HCT116 (cell line): ENCODE data around the gene SLC11A1. TPM values are rescaled to one million over a fixed set of nuclear protein-coding genes. Genes with fewer than 3 reads are reported as not detected.

Experiments used
- ATAC-seq: fragments of 200-7000 bp; cut with Tn5 transposase; 2 replicates; pipeline ENCODE4 v1.9.1; 2020; ENCODE audit warnings: mild to moderate bottlenecking, moderate library complexity
- BruUV-seq: library from RNA; stranded (reverse); fragments of 400-500 nt; replicated peaks from 2 replicates; lab custom pipeline; 2021; lab: Mats Ljungman, UMichigan
- CTCF ChIA-PET: fragments of 300-600 bp; sonication (Branson Sonifier 250); formaldehyde crosslinking; loops from one replicate; lab custom pipeline; 2021; ENCODE audit warnings: antibody characterized with exemption; lab: Charles Lee
- POLR2A ChIA-PET: fragments of 300-600, 350-600 bp; sonication (Branson Sonifier 250); formaldehyde crosslinking; loops from one replicate; lab custom pipeline; 2021; ENCODE audit warnings: antibody characterized with exemption; lab: Charles Lee
- RAD21 ChIA-PET, 2 experiments: fragments of 300-600 bp; sonication (Branson Sonifier 250); formaldehyde crosslinking; loops; one replicate each; lab custom pipeline; 2023; ENCODE audit warnings: low total read pairs in 2 of 2; ENCODE audit not compliant: uncharacterized antibody in 2 of 2, unreplicated experiment in 2 of 2, low non-redundant PET in 1 of 2; lab: Charles Lee
- DNase-seq: peaks from one replicate; pipeline ENCODE4 v3.0.0-alpha.2; 2010; ENCODE audit warnings: low read depth, low spot score
- H2AFZ ChIP-seq: fragments of 200-600 bp; shearing (Covaris generic), sonication (generic); 2 replicates; pipeline ENCODE4 v1.6.1; 2017; ENCODE audit warnings: low read depth, mixed run types, mixed read lengths, antibody characterized with exemption, low read length; ENCODE audit not compliant: poor library complexity, severe bottlenecking
- H3K27ac ChIP-seq: 2 replicates; pipeline ENCODE4 v1.5.1; 2012; ENCODE audit warnings: low read depth, low read length
- H3K27me3 ChIP-seq: fragments of 200-600 bp; sonication (generic); 2 replicates; pipeline ENCODE4 v1.6.1; 2016; ENCODE audit warnings: mixed run types, low read length, mixed read lengths; ENCODE audit not compliant: insufficient read depth
- H3K36me3 ChIP-seq, 2 experiments: fragments of 200-500 bp in 1 of 2; fragments of 200-600 bp in 1 of 2; sonication (Bioruptor generic) in 1 of 2; sonication (generic) in 1 of 2; 2 replicates each; pipeline versions ENCODE4 v1.5.1 to v1.6.1; 2014 to 2016; ENCODE audit warnings: low read length in 2 of 2, inconsistent platforms in 1 of 2, mixed read lengths in 1 of 2, mixed run types in 1 of 2; ENCODE audit not compliant: insufficient read depth in 2 of 2, control insufficient read depth in 1 of 2
- H3K4me1 ChIP-seq, 2 experiments: fragments of 200-600 bp in 1 of 2; sonication (generic) in 1 of 2; 2 replicates each; pipeline versions ENCODE4 v1.5.1 to v1.6.1; 2012 to 2017; ENCODE audit warnings: low read length in 2 of 2, inconsistent platforms in 1 of 2, mild to moderate bottlenecking in 1 of 2, mixed read lengths in 1 of 2, mixed run types in 1 of 2, moderate library complexity in 1 of 2; ENCODE audit not compliant: insufficient read depth in 2 of 2, control insufficient read depth in 1 of 2
- H3K4me2 ChIP-seq: fragments of 200-600 bp; sonication (generic); 2 replicates; pipeline ENCODE4 v1.6.1; 2017; ENCODE audit warnings: mixed run types, low read length, mixed read lengths
- H3K4me3 ChIP-seq, 2 experiments: fragments of 200-600 bp in 1 of 2; sonication (generic) in 1 of 2; replicated peaks in 1 of 2; 2 replicates each; pipeline ENCODE4 v1.5.1; 2011 to 2016; ENCODE audit warnings: low read length in 2 of 2, control low read depth in 1 of 2, low read depth in 1 of 2, mild to moderate bottlenecking in 1 of 2, mixed read lengths in 1 of 2, mixed run types in 1 of 2
- H3K79me2 ChIP-seq: fragments of 200-600 bp; sonication (generic); 2 replicates; pipeline ENCODE4 v1.6.1; 2017; ENCODE audit warnings: mild to moderate bottlenecking, mixed run types, low read length, moderate library complexity, mixed read lengths; ENCODE audit not compliant: insufficient read depth
- H3K9ac ChIP-seq: fragments of 200-600 bp; sonication (generic); 2 replicates; pipeline ENCODE4 v1.6.1; 2016; ENCODE audit warnings: low read length, mixed read lengths
- H3K9me2 ChIP-seq: fragments of 200-600 bp; sonication (generic), shearing (Covaris generic); 2 replicates; pipeline ENCODE4 v1.6.1; 2017; ENCODE audit warnings: mixed run types, mild to moderate bottlenecking, moderate library complexity; ENCODE audit not compliant: insufficient read depth
- H3K9me3 ChIP-seq, 2 experiments: fragments of 200-500 bp in 1 of 2; fragments of 200-600 bp in 1 of 2; sonication (Bioruptor generic) in 1 of 2; sonication (generic) in 1 of 2; 2 replicates each; pipeline ENCODE4 v1.6.1; 2014 to 2017; ENCODE audit warnings: low read length in 2 of 2, mixed read lengths in 2 of 2, inconsistent platforms in 1 of 2, low read depth in 1 of 2, mild to moderate bottlenecking in 1 of 2, mixed run types in 1 of 2, moderate library complexity in 1 of 2; ENCODE audit not compliant: control insufficient read depth in 1 of 2, insufficient read depth in 1 of 2
- H4K20me1 ChIP-seq: fragments of 200-600 bp; sonication (generic), shearing (Covaris generic); 2 replicates; pipeline ENCODE4 v1.6.1; 2017; ENCODE audit warnings: mixed run types, mild to moderate bottlenecking, moderate library complexity; ENCODE audit not compliant: insufficient read depth
- CEBPB ChIP-seq: IDR thresholded peaks from 2 replicates; pipeline ENCODE4 v1.6.1; 2012; ENCODE audit warnings: low read depth
- CTCF ChIP-seq, 3 experiments: fragments of 200-600 bp in 1 of 3; sonication (generic) in 1 of 3; IDR thresholded peaks in 2 of 3; conservative IDR thresholded peaks in 1 of 3; 2 replicates each; pipeline ENCODE4 v1.5.1; 2012 to 2017; ENCODE audit warnings: low read depth in 2 of 3, low read length in 2 of 3, antibody characterized with exemption in 1 of 3, borderline replicate concordance in 1 of 3, control low read depth in 1 of 3, mild to moderate bottlenecking in 1 of 3, mixed read lengths in 1 of 3, mixed run types in 1 of 3, moderate library complexity in 1 of 3; ENCODE audit not compliant: insufficient read depth in 1 of 3
- EGR1 ChIP-seq: IDR thresholded peaks from 2 replicates; pipeline ENCODE4 v1.6.1; 2012; ENCODE audit warnings: low read depth
- JUND ChIP-seq: IDR thresholded peaks from 2 replicates; pipeline ENCODE4 v1.6.1; 2012
- POLR2A ChIP-seq: IDR thresholded peaks from 2 replicates; pipeline ENCODE4 v1.7.0; 2011; ENCODE audit warnings: borderline replicate concordance; ENCODE audit not compliant: insufficient read depth, insufficient read length; ENCODE audit errors: extremely low read depth
- POLR2AphosphoS5 ChIP-seq: IDR thresholded peaks from 2 replicates; pipeline ENCODE4 v1.6.1; 2011; ENCODE audit warnings: mild to moderate bottlenecking, low read depth, low read length, moderate library complexity
- SP1 ChIP-seq: IDR thresholded peaks from 2 replicates; pipeline ENCODE4 v1.6.1; 2012; ENCODE audit warnings: low read depth
- SRF ChIP-seq: IDR thresholded peaks from 2 replicates; pipeline ENCODE4 v1.6.1; 2012; ENCODE audit warnings: low read depth
- YY1 ChIP-seq: IDR thresholded peaks from 2 replicates; pipeline ENCODE4 v1.6.1; 2011; ENCODE audit warnings: low read length, low read depth, moderate library complexity, mild to moderate bottlenecking; ENCODE audit not compliant: insufficient replicate concordance; ENCODE audit errors: extremely low read depth
- ZFX ChIP-seq: fragments of 450-650 bp; IDR thresholded peaks from 2 replicates; pipeline ENCODE4 v1.6.1; 2017
- ZNF274 ChIP-seq: fragments of 200-500 bp; sonication (Bioruptor generic); IDR thresholded peaks from 2 replicates; pipeline ENCODE4 v1.6.1; 2014; ENCODE audit warnings: mild to moderate bottlenecking, low read depth, low read length, inconsistent platforms
- intact Hi-C: fragments of 100-400 bp; cut with micrococcal nuclease; formaldehyde crosslinking; loops from 2 replicates; pipeline ENCODE4 v1.10.0; 2022
- total RNA-seq: library from RNA; stranded (reverse); gene quantifications from one replicate; pipeline ENCODE4 v1.2.1, GENCODE V29; 2021; ENCODE audit not compliant: unreplicated experiment

SLC11A1 gene
- total RNA-seq, 1 experiment from 2014 or later: 0.42 TPM

- Histone ChIP-seq H3K9ac (peak overlapping the region; percentile 76), H3K4me2 (peak overlapping the region; percentile 91), H3K27ac (peak overlapping the region; percentile 59), H3K36me3 (no peaks in the 10 kb centered on the region), H3K4me3 (peak overlapping the region; percentile 69 to 75), H3K4me1 (peaks cover 0 to 15% of the 10 kb centered on the region in 2 experiments; a peak in 2 of 4 replicates), H3K9me2 (no peaks in the 10 kb centered on the region), H2AFZ (peak overlapping the region; percentile 18), H4K20me1 (no peaks in the 10 kb centered on the region), H3K79me2 (no peaks in the 10 kb centered on the region), H3K9me3 (0 out of 4 replicates have a peak, but pooled peaks cover 0 to 8% of the 10 kb centered on the region in 2 experiments), H3K27me3 (no peaks in the 10 kb centered on the region)
- CTCF ChIA-PET: no interaction called here
- RAD21 ChIA-PET: no interaction called here
- BruUV-seq: TSS peak; percentile 88
- POLR2A ChIA-PET: no interaction called here
- TF ChIP-seq ZFX (peak; percentile 24; the same call in 1 of the 2 replicates), CTCF (IDR thresholded peaks at IDR 0.05 in 2 of 3, conservative IDR thresholded peaks at IDR 0.05 in 1 of 3; ENCODE audit: borderline replicate concordance in 1 of 3, insufficient read depth in 1 of 3, low read depth in 2 of 3, low read length in 2 of 3) (no peak)
- DNase-seq (no peak), ATAC-seq (peak; percentile 7; the same call in 1 of the 2 replicates)
- intact Hi-C loops: no loop called here
Measured at GRCh38 chr2:218368150-218368528, 13.9 kb upstream of the SLC11A1 start.

DNA sequence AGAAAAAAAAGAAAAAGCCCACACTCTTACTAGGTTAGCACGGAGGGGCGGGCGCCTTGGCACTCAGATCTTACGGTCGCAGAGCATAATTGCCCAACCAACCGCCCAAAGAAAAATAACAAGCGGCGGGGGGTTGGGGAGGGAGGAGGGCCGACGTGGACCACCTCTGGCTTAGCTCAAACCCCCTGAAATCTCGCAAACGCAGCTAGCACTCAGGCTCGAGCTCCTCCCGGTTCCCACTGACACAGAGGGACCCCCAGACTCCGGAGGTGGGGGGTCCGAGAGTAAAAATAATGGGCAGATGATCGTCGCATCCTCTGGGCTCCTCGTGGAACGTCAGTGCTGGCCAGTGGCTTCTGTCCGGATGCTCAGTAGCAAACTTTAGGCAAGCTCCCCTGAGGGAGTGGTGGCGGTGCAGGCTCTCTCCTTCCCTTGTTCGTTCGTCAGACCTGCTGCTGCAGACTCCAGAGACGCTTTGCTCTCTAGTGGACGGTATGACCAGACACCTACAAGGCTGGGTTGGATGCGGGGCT, 13.4 kb upstream of the SLC11A1 start:
- H3K27ac ChIP-seq: no peak overlapping the region
- TF ChIP-seq ZFX (no peak), POLR2AphosphoS5 (no peak), YY1 (no peak), EGR1 (no peak), CEBPB (no peak), JUND (no peak), SRF (no peak), SP1 (no peak), ZNF274 (no peak), POLR2A (no peak)
- H3K4me2 ChIP-seq: peak overlapping the region; percentile 91; the same call in 1 of the 2 replicates
- intact Hi-C loops: no loop called here
- no peaks in the 10 kb centered on the region for H3K9me2 ChIP-seq
- no peaks in the 10 kb centered on the region for H4K20me1 ChIP-seq
- CTCF ChIA-PET: no interaction called here
- ATAC-seq (no peak), DNase-seq (no peak)
- RAD21 ChIA-PET: no interaction called here
- BruUV-seq: no TSS peak
- no peaks in the 10 kb centered on the region for H3K79me2 ChIP-seq
- H3K9me3 ChIP-seq: 0 out of 4 replicates have a peak, but pooled peaks cover 0 to 8% of the 10 kb centered on the region in 2 experiments
- no peaks in the 10 kb centered on the region for H3K36me3 ChIP-seq
- no peaks in the 10 kb centered on the region for H3K27me3 ChIP-seq
- H3K9ac ChIP-seq: no peak overlapping the region
- no peak overlapping the region for H3K4me3 ChIP-seq
- peaks cover 0 to 15% of the 10 kb centered on the region in 2 experiments; a peak in 2 of 4 replicates for H3K4me1 ChIP-seq
- POLR2A ChIA-PET: no interaction called here
- H2AFZ ChIP-seq: no peak overlapping the region
